ENCODE measurements around the gene MZT2A.
"Not testable (repeated sequence)": the region's sequence is repeated elsewhere in the genome, so short reads cannot be mapped to it uniquely, and the experiment has no call there.

GRCh38 chr2:131519871-131520470, 27.8 kb upstream of the MZT2A start:
- TF ChIP-seq POLR2AphosphoS5 (IDR thresholded peaks at IDR 0.05), result peak in 1 of 3 donors; percentile 6
- not testable (repeated sequence) for TF ChIP-seq POLR2A (IDR thresholded peaks at IDR 0.05)

Measured in spleen (tissue), 3 donors.